H1 (cell line): ENCODE measurements around the gene PPIH. TPM values are rescaled to one million over a fixed set of nuclear protein-coding genes. Genes with fewer than 3 reads are reported as not detected.

ENCODE experiments used
- CHD2 ChIP-seq: IDR thresholded peaks from 2 replicates; pipeline ENCODE4 v1.6.1; 2012; ENCODE audit warnings: low read length, improper control_type of control experiment
- EZH2 ChIP-seq: fragments of 200-600 bp; sonication (generic); IDR thresholded peaks from 2 replicates; pipeline ENCODE4 v1.7.1; 2012; ENCODE audit warnings: low read depth, mild to moderate bottlenecking, moderate library complexity, low read length, inconsistent platforms; ENCODE audit not compliant: severe bottlenecking
- RFX5 ChIP-seq: IDR thresholded peaks from 2 replicates; pipeline ENCODE4 v1.6.1; 2011; ENCODE audit warnings: low read depth, low read length, improper control_type of control experiment, borderline replicate concordance
- polyA plus RNA-seq, 7 experiments: library from polyadenylated mRNA; depleted of rRNA in 3 of 7; stranded (reverse) in 5 of 7; unstranded in 2 of 7; fragments of >200 nt in 5 of 7; fragments of 200-250 nt in 2 of 7; gene quantifications; 1 replicate in 5 of 7; 2 replicates in 1 of 7; 4 replicates in 1 of 7; pipeline versions ENCODE4 v1.2.1 to v1.2.3, GENCODE V29; 2011 to 2013; ENCODE audit warnings: missing spikeins in 2 of 7, mixed read lengths in 2 of 7
- total RNA-seq: library from RNA; stranded (reverse); fragmentation: NEBNext Ultra II Directional; extraction: Animal tissue kit (Norgen Biotek cat#: 25700); gene quantifications from 2 replicates; pipeline ENCODE4 v1.2.1, GENCODE V29; 2021

Gene PPIH
- total and polyA plus RNA-seq, 2 of the 8 experiments (the other 6 are each of a cell fraction or from before 2014, with no cell fraction given) = 78.1 to 91.5 TPM

DNA sequence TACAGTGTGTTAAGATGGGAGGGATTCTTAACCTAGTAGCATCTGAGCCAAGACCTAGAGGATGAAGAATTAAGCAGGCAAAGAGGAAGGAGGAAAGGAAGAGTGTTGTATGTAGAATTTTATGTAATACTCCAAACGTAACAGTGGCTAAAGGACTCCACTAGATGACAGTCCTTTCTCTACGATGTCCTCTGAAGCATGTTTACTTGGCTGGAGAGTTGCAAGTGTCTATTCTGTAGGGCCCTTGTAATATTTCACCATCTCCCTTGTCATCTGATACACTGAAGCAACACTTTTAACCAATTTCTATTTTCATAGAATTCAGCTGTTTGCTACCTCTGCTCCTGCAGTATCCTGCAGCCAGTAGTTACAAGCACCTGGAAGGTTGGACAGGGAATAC is 21.8 kb downstream of the PPIH start (continued):
- no peak for TF ChIP-seq CHD2
- no peak for TF ChIP-seq RFX5
- no peak for TF ChIP-seq EZH2
